NCI-H1417 treated with DMSO at 0.1 percent for 48 hours (cell line): Measurements from ENCODE around the gene NTNG1.

Experiments
- DNase-seq: peaks from one replicate; lab custom pipeline; 2025; lab: John Stamatoyannopoulos, UW

NTNG1 gene

DNA sequence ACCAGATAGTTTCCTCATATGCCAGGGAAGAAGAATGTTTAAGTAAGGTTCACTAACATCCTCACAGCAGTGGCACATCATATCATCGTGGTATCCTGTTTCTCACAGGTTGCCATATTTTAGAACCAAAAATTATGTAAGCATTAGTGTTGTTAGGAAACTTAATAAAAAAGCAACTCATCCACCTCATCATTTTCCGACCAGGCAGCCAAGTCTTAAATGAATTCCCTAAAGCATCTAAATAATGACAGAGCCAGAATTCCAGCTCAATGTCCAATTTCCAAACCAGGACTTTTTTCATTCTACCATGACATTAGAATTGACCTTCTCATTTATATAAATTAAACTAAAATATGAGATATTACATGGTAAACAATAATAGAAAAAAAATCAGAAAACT lies 272.7 kb downstream of the NTNG1 start:
- DNase-seq = no peak

DNA sequence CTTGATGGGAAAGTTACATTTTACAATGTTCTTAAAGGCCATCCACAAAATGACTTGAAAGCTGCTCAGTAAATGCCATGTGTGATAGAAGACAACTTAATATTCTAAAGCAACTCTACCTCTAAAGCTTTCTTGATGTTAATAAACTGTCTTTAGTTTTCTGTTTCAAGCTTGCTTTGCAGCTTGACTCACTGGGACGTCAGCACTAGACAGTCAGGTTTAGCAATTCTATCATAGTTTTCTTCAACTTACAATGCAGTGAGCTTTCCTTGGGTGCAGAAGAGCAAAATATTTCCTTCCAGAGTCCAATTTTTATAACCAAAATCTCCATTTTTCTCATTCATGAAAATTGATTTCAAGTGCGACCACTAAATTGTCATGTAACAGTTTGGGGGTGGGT lies 273.1 kb downstream of the NTNG1 start:
- no peak for DNase-seq

DNA sequence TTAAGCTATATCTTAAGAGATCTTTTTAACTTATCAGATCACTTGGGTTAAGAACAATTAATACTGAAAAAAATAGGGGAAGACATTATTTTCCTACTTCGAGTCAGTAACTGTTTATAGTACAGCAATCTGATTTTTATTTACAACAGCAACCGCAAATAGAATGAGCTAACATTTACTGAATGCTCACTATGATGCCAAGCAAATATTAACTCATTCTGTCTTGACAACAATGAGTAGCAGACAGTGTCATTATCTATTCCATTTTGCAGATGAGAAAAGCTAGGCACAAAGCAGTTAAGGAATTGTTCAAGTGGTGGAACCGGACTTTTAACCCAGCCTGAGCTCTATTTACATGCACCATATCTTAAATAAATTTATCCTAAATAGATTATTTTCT lies 273.7 kb downstream of the NTNG1 start:
- DNase-seq = no peak

DNA sequence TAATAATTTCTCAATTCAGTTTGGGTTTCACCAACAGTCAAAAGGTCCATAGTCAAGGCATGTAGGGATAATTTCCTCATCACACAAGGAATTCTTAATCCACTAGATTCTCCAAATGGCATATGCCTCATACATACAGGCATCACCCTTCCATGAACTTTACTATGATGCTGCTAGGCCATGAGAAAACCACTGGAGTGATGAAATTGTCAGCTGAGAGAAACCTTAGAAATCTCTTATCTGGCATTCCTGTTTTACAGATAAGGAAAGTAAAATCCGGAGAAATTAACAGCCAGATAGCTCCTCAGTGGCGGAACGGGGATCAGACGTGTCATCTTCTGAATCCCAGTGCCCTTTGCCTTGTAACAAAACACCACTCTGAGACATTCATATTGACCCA lies 274.4 kb downstream of the NTNG1 start:
- DNase-seq = no peak

DNA sequence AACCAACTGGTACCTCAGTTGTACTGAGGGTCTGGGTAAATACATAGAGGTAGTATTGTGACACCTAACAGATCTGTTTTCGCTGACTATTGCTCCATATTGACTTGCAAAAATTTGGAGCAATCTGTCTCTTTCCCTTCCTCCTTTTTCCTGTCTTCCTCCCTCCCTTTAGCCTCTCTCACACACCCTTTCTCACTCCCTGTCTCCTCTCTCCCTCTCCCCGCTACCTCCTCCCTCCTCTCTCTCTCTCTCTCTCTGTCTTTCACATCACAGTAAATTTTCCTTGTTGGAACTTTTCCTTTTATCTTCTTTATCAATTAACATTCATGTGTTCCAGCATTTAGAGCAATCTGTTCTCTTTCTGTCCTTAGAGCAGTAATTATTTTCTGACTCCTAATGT lies 278.2 kb downstream of the NTNG1 start:
- DNase-seq = no peak

DNA sequence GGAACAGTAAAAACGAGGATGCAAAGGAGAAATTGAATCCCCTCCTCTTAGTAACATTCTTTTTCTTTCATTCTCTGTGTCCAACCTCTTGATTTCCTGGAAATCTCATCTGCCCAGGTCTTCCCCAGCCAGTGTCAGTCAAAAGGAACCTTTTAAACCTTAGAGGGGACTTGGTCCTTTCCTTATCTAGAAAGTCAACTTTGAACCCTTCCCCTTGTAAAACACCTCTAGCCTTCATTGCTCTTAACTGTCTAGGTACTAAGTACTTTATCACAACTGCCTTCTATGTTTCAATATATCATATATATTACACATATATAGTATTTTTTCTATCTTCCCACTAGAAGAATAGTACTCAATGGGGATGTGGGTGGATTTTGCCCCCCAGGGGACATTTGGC lies 282.1 kb downstream of the NTNG1 start:
- DNase-seq = no peak

DNA sequence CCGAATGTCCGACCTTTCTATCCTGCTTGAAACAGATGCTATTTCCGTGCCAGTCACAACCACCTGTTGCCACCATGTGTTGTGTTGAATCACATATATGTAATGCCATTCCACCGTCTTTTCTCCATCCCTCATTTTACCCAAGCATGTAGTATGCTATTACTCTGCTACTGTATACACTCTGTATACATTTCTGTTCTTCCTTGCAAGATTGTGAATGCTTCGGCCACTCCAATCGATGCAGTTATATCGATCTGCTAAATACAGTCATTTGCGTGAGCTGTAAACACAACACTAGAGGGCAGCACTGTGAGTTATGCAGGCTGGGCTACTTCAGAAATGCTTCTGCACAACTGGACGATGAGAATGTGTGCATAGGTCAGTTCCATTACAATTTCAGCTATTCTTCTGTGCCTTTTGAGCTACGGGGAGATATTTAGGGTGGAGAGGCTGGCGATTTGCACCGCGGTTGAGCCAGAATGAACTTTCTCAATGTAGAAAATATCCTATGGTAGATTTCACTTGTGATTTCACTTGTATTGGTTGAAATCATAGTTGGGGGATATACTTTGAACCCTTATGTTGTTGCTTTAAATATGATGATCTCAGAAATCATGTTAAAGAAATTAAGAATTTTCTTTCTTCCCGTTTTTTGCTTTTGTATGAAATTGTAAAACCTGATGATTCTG lies 289.8 kb downstream of the NTNG1 start:
- no peak for DNase-seq

DNA sequence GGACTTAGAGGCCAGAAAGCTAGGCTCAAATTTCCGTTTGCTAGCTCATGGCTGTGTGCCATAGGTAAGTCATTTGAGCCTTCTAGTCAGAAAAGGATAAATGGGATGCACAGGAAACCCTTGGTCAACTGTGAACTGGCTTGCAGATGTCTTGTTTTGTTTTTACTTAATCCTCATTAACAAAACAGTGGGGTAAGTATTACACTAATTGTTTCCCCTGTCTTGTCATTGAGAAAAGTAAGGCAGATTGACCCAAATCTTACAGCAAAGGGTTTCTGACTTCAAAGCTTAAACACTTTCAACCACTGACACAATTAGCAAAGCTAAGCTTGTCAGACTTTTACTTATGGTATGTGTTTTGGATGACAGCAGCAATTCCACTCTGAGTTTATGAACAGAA lies 291.3 kb downstream of the NTNG1 start:
- no peak for DNase-seq

DNA sequence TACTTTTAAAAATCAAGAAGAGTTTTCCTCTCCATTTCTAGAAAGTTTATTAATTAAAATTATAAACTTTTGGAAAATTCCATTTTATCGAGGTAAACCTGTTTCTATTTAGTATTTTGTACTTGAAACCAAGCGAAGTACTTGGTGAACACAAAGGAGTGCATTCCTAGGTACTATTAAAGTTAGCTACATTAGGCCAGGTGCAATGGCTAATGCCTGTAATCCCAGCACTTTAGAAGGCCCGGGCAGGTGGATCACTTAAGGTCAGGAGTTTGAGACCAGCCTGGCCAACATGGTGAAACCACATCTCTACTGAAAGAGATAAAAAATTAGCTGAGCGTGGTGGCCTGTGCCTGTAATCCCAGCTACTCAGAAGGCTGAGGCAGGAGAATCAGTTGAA lies 292.2 kb downstream of the NTNG1 start:
- DNase-seq = no peak

DNA sequence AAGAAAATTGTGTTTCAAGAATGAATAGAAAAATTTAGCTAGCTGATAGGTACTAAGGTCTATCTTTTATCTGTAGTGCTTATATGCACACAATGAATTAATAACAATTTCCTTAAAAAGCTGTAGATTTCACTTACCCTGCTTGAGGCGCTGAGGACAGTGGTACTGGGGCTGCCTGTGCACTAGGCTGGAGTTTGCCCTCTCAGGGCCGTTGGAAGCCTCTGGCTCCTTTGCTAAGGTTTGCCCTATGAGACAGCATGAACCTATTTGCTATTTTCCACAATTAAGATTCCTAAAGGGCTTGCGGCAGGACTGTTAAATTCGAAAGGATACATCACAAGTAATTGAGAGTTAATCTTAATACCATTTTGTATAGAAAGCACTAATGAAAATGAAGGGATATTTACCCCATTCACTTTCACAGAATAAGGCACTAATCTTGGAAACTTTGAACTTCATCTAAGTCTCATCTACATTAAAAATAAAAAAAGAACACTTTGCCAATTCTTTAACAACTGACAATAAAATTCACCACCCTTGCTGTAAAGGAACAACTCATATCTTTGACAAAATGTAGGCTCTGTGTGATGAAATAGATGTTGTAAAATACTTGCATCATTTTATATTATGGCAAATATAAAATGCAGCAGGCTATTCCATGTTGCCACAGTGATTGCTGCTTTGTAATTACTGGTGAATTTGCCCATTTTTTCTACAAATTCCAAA lies 293.0 kb downstream of the NTNG1 start:
- DNase-seq = no peak

DNA sequence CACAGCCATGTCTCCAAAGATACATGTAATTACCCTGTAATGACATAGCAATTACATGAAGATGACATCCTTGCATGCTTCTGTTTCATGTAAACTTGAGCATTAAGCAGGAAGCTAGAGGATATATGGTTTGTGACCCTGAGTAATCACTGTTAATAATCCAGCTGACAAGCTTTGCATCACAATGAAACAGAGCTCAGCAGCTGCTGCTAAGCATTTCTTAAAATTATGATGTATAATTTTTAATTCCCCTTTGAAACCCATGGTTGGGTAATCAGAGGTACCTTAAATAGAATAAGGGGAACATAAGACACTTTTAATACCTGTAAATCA lies 293.5 kb downstream of the NTNG1 start:
- no peak for DNase-seq

DNA sequence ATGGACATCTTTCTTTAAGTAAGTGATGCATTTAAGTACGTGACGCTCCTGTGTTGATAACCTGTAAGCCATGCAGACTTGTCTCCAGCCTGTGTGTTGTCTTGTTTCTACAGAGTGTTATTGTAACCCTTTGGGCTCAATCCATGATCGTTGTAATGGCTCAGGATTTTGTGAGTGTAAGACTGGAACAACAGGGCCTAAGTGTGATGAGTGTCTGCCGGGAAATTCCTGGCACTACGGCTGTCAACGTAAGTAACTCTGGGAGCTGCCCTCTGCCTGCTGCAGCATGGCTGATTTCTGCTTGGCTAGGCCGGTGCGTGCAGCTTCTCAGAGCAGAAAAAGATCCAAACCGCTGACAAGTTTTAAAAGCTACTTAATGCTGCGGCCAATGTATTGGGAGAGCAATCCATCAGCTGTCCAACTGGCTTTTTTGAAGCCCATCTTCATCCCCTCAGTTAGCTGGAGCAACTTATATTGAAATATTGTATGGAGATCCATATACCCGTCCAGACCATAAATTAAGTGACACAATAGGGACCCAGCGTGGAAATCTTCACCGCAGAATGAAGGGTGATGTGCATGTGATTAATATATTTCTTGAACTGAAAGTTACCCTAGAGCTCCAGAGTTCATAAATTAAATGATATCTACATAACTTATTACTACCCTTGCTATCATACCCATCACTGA lies 295.9 kb downstream of the NTNG1 start:
- DNase-seq = no peak

DNA sequence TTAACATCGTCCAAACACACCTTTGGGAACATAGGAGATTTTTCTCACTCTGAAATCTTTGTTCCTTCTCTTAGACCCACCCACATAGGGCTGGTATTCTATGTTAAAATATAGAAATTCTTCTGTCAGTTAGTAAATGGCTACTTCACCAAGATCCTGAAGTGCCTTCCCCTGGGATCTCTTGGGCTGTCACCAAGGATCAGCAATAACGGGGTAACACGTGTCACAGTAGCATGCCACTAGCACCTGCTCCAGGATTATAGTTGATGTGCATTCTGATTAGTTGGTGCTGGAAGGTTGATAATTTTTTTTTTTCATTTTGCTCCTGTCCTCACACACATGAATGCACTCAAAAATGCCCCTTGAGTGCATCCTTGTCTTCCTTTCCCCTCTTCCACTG lies 298.7 kb downstream of the NTNG1 start:
- no peak for DNase-seq

DNA sequence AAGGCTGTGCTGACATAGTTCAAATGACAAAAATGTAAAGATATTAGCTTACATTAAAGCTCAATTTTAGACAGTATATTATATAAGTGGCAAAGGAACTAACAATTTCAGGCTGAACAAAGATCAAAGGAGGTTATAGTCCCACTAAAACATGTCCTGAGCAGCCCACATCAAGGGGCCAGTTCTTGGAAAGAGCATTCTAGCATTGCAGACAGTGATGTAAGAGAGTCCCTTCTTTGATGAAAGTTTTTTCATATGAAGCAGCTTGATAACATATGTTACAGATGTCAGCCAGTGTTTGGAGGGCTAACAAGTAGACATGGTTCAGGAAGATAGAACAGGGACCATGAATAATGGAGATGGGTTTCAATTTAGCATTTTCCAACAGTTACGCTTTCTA lies 301.7 kb downstream of the NTNG1 start:
- no peak for DNase-seq

DNA sequence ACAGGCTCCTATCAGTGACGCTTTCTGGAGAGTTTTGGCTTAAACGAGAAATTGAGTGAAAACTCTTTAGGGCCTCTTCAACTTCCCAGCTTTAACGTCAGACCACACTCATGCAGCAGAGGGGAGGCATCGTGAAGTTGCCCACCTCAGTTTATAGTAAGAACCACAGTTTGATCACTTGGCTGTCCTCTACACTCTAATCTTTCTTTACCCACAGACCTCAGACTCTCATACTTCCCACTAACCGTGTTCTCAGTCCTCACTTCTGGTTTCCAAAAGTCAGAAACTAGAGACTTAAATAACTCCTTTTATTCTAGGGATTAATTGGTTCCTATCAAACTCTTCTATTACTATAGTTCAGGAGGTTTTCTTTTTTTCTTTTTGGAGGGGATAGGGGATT lies 302.2 kb downstream of the NTNG1 start:
- no peak for DNase-seq

DNA sequence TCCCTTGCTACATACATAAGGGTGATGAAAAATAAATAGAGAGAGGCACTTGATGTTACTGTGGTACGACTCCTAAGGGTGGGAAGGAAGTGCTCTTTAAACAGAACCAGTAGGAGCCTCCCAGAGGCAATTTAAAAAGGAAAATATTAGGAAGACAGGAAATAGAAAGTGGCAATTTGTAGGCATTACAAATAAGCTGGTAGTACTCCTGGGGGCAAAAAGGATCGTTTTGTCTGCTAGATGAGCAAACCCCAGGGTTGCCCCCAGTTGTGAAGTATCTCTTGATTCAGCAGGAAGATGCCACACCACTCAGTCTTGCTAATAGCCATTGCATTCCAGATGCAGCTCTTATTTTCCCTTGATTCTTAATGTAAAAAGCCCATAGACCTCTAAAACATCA lies 303.0 kb downstream of the NTNG1 start:
- no peak for DNase-seq

DNA sequence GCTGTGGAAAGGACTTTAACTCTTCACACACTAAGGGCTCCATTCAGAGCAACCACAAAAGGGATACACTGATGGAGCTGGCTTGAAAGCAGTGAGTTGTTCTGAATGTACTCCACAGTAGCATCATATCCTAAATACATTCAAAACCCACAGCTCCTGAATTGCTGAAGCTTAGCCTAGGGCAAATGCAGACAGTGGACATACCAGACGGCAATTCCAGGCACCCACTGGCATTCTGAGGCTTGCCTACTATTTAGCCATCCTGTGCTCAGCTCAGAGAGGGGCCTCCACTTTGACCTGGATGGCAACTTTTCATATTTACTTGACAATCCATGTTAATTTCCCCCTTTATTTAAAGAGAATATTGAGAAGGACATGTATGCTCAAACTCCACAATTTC lies 303.5 kb downstream of the NTNG1 start:
- no peak for DNase-seq

DNA sequence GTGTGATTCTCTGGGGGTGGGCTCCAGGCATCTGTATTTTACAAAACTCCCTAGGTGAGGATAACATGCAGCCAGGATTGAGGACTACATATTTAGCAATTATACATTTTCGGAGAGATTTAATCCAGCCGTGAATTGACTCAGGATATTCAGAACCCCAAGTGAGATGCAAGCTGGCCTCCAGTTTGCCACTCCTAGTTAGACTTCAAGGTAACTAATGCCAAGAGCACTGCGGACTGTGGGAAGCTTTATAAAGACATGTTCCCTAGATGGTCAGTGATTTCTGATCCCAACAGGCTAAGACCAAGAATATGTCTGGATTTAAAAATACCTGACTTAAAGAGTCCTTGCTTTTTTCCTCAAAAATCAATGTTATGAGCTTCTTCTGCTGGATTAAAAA lies 308.5 kb downstream of the NTNG1 start:
- DNase-seq = no peak

DNA sequence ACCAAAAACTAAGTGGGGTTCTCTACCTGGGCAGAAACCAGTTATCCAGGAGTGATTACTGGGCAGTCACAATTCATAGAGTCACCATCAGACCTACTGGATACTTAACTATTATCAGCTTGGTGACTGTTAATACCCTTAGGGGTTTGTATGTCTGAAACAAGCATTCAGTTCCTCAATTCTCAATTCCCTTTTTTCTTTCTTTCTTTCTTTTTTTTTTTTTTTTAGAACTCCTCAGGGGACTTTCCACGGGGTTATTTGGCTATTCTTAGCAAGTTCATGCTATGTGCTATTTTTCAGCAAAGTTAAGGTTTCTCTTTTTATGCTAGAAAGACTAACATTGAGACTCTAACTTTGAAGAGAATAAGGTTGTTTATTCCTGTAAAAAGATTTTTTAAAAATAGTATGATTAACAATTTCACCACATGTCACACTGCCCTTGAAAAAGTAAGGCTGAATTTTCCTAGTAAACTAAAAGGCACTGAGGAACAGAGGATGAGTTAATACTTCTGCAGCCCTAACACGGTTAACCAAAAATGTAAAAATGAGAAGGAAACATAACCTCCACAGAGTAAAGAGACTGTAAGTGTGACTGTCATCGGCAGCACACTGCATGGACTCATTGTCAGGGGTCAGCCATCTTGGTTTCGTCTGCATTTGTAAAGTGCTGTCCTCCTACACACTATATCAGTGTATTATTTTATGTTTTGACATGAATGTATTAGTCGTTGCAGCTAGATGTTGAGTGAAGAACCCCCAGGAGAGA lies 310.2 kb downstream of the NTNG1 start:
- DNase-seq = no peak

DNA sequence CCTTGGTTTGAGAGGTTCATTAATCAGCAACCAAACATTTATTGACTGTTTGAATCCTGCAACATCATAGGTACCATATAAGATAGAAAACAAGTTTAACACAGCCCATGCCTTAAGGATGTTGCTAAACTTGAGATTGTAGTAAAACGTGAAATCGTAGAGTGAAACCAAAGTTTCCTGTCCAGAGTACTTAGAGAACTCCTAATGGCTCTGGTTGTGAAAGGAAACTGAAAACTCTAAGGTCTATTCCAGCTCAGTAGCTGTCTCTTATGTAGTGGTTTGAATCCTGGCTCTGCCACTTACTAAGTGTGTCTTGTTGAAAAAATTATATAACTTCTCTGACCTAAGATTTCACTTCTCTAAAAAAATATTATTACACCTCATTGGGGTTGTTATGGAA lies 310.9 kb downstream of the NTNG1 start:
- no peak for DNase-seq

DNA sequence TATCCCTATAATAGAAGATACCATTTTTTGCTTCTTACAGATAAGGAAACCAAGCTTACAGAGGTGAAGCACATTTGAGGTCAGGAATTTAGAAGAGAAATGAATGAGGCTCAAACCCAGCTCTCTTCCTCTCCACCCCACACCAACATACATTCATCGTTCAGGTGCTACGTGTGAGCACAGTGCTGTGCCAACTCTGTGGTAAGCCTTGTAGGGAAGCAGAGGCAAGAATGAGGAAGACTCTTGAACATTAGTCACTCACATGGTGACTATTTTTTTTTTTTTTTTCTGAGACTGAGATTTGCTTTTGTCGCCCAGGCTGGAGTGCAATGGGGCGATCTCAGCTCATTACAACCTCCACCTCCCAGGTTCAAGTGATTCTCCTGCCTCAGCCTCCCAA lies 314.0 kb downstream of the NTNG1 start:
- DNase-seq = no peak

DNA sequence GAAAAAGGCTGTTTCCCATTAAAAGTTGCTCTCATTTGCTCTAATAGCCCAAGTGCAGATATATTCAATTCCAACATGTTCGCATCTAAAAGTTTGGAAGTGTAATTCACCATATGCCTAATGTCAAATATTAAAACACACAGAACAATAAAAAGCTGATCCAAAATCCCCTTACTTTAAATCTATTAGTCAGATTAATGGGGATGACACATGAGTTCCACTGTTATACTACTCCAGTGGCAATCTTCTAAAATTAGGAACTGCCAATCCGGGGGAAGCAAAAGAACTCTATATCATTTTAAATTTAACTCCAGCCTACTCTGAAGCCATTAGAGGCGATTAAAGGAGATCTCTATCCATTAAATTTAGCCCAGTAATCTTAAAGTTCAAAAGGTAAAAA lies 317.1 kb downstream of the NTNG1 start:
- DNase-seq = no peak
